SK-N-SH (cell line): Measurements from ENCODE around the gene CBLN1. TPM values are rescaled to one million over a fixed set of nuclear protein-coding genes. Genes with fewer than 3 reads are reported as not detected.

Experiments
- CTCF ChIA-PET: fragments of 300-600, 350-600 bp; formaldehyde crosslinking; extraction: SDS; loops from one replicate; lab custom pipeline; 2021; lab: Yijun Ruan, JAX
- POLR2A ChIA-PET: fragments of 350-600 bp; sonication (Branson Sonifier 250); formaldehyde crosslinking; extraction: SDS; loops from one replicate; lab custom pipeline; 2020; ENCODE audit warnings: antibody characterized with exemption, inconsistent platforms; lab: Yijun Ruan, JAX
- DNase-seq: peaks from one replicate; pipeline ENCODE4 v3.0.0; 2012
- H2AFZ ChIP-seq: fragments of 200-600 bp; sonication (generic); 2 replicates; pipeline ENCODE4 v1.8.1; 2016; ENCODE audit warnings: antibody characterized with exemption, mild to moderate bottlenecking, low read depth
- H3F3A ChIP-seq: fragments of 200-600 bp; sonication (generic); replicated peaks from 2 replicates; pipeline ENCODE3; 2016; ENCODE audit warnings: antibody characterized with exemption, mild to moderate bottlenecking; ENCODE audit not compliant: insufficient read depth
- H3K27ac ChIP-seq, 2 experiments: fragments of 200-500 bp in 1 of 2; fragments of 200-600 bp in 1 of 2; sonication (Bioruptor generic) in 1 of 2; sonication (generic), shearing (Covaris generic) in 1 of 2; 2 replicates each; pipeline versions ENCODE4 v1.5.1 to v1.6.1; 2014 to 2016; ENCODE audit warnings: low read depth in 2 of 2, inconsistent platforms in 1 of 2, low read length in 1 of 2, mild to moderate bottlenecking in 1 of 2, mixed read lengths in 1 of 2
- H3K27me3 ChIP-seq: fragments of 200-600 bp; sonication (generic), shearing (Covaris generic); 2 replicates; pipeline ENCODE4 v1.6.1; 2016; ENCODE audit warnings: mixed run types; ENCODE audit not compliant: insufficient read depth
- H3K36me3 ChIP-seq, 2 experiments: fragments of 200-500 bp in 1 of 2; fragments of 200-600 bp in 1 of 2; sonication (Bioruptor generic) in 1 of 2; sonication (generic) in 1 of 2; replicated peaks in 1 of 2; 2 replicates each; pipeline versions ENCODE3 to v1.5.1; 2014 to 2016; ENCODE audit warnings: low read length in 1 of 2, mild to moderate bottlenecking in 1 of 2; ENCODE audit not compliant: insufficient read depth in 2 of 2, control insufficient read depth in 1 of 2
- H3K4me1 ChIP-seq, 2 experiments: fragments of 200-500 bp in 1 of 2; fragments of 200-600 bp in 1 of 2; sonication (Bioruptor generic) in 1 of 2; sonication (generic), shearing (Covaris generic) in 1 of 2; 2 replicates each; pipeline versions ENCODE4 v1.5.1 to v1.6.1; 2014 to 2016; ENCODE audit warnings: low read depth in 1 of 2, low read length in 1 of 2, mixed run types in 1 of 2; ENCODE audit not compliant: insufficient read depth in 2 of 2, control insufficient read depth in 1 of 2
- H3K4me2 ChIP-seq: fragments of 200-600 bp; sonication (generic), shearing (Covaris generic); 2 replicates; pipeline ENCODE4 v1.6.1; 2017; ENCODE audit warnings: mixed run types
- H3K4me3 ChIP-seq, 2 experiments: fragments of 200-500 bp in 1 of 2; fragments of 200-600 bp in 1 of 2; sonication (Bioruptor generic) in 1 of 2; sonication (generic), shearing (Covaris generic) in 1 of 2; 2 replicates each; pipeline versions ENCODE4 v1.5.1 to v1.8.1; 2014 to 2016; ENCODE audit warnings: low read depth in 2 of 2, inconsistent platforms in 1 of 2, low read length in 1 of 2, mild to moderate bottlenecking in 1 of 2, mixed read lengths in 1 of 2, moderate library complexity in 1 of 2
- H3K79me2 ChIP-seq: fragments of 200-600 bp; sonication (generic); 2 replicates; pipeline ENCODE4 v1.8.1; 2017; ENCODE audit warnings: mild to moderate bottlenecking; ENCODE audit not compliant: insufficient read depth
- H3K9ac ChIP-seq: fragments of 200-600 bp; sonication (generic); 2 replicates; pipeline ENCODE4 v1.6.1; 2017; ENCODE audit warnings: mixed run types
- H3K9me2 ChIP-seq: fragments of 200-600 bp; sonication (generic); 2 replicates; pipeline ENCODE4 v1.6.1; 2017; ENCODE audit warnings: mixed run types
- H3K9me3 ChIP-seq: fragments of 200-600 bp; sonication (generic); 2 replicates; pipeline ENCODE4 v1.6.1; 2017; ENCODE audit warnings: mixed run types, mild to moderate bottlenecking, moderate library complexity
- H4K20me1 ChIP-seq: fragments of 200-600 bp; sonication (generic); 2 replicates; pipeline ENCODE4 v1.6.1; 2017; ENCODE audit warnings: mild to moderate bottlenecking, mixed run types; ENCODE audit not compliant: insufficient read depth
- CHD2 ChIP-seq: fragments of 150-350 bp; IDR thresholded peaks from 2 replicates; pipeline ENCODE4 v1.6.1; 2018; ENCODE audit warnings: low read length; ENCODE audit not compliant: partially characterized antibody
- CTCF ChIP-seq: fragments of 200-600 bp; sonication (generic); IDR thresholded peaks from 2 replicates; pipeline ENCODE4 v1.6.1; 2017; ENCODE audit warnings: antibody characterized with exemption, mild to moderate bottlenecking, moderate library complexity
- ELF1 ChIP-seq: IDR thresholded peaks from 2 replicates; pipeline ENCODE4 v1.4.0; 2012
- EP300 ChIP-seq, 2 experiments: IDR thresholded peaks; 2 replicates each; pipeline versions ENCODE4 v1.4.0 to v1.6.1; 2012; ENCODE audit warnings: borderline replicate concordance in 1 of 2, low read depth in 1 of 2, low read length in 1 of 2
- FOXM1 ChIP-seq: IDR thresholded peaks from 2 replicates; pipeline ENCODE4 v1.4.0; 2012; ENCODE audit warnings: low read depth, mild to moderate bottlenecking
- GABPA ChIP-seq: IDR thresholded peaks from 2 replicates; pipeline ENCODE4 v1.4.0; 2012; ENCODE audit warnings: low read depth, mild to moderate bottlenecking
- IRF3 ChIP-seq: fragments of 150-350 bp; IDR thresholded peaks from 2 replicates; pipeline ENCODE4 v1.6.1; 2016; ENCODE audit warnings: mild to moderate bottlenecking, low read depth, low read length
- MEF2A ChIP-seq: IDR thresholded peaks from 2 replicates; pipeline ENCODE4 v1.4.0; 2012; ENCODE audit warnings: low read depth, borderline replicate concordance
- NFIC ChIP-seq: IDR thresholded peaks from 2 replicates; pipeline ENCODE4 v1.4.0; 2012; ENCODE audit warnings: borderline replicate concordance
- NRF1 ChIP-seq: IDR thresholded peaks from 2 replicates; pipeline ENCODE4 v1.6.1; 2012; ENCODE audit warnings: low read depth, mild to moderate bottlenecking, low read length
- POLR2AphosphoS5 ChIP-seq: IDR thresholded peaks from 2 replicates; pipeline ENCODE4 v1.6.1; 2012; ENCODE audit warnings: low read depth, low read length
- RCOR1 ChIP-seq: fragments of 150-350 bp; IDR thresholded peaks from 2 replicates; pipeline ENCODE4 v1.6.1; 2017; ENCODE audit warnings: antibody characterized with exemption, low read length
- REST ChIP-seq: IDR thresholded peaks from 2 replicates; pipeline ENCODE4 v1.6.1; 2012; ENCODE audit warnings: mild to moderate bottlenecking, low read depth, low read length, moderate library complexity
- SMC3 ChIP-seq: IDR thresholded peaks from 2 replicates; pipeline ENCODE4 v1.6.1; 2012; ENCODE audit warnings: low read depth, low read length, improper control_type of control experiment
- TEAD4 ChIP-seq: IDR thresholded peaks from 2 replicates; pipeline ENCODE4 v1.4.0; 2012; ENCODE audit warnings: mild to moderate bottlenecking, borderline replicate concordance; ENCODE audit not compliant: insufficient read depth
- YY1 ChIP-seq: IDR thresholded peaks from 2 replicates; pipeline ENCODE4 v1.4.0; 2012; ENCODE audit warnings: low read depth, mild to moderate bottlenecking
- WGBS: methylation state at CpG from one replicate; pipeline ENCODE4 v1.1.6; 2017; ENCODE audit warnings: low lambda C conversion rate; 5-methylcytosine and 5-hydroxymethylcytosine counted together
- polyA plus RNA-seq, 3 experiments: library from polyadenylated mRNA; depleted of rRNA; stranded (reverse); fragments of >200 nt; gene quantifications; 2 replicates each; pipeline ENCODE4 v1.2.3, GENCODE V29; 2012
- TF ChIP-seq, protein P1 (sequence below): IDR thresholded peaks from 2 replicates; pipeline ENCODE4; 2012

The CBLN1 gene
- polyA plus RNA-seq, 1 of the 3 experiments (the other 2 are of a cell fraction) = not detected

GRCh38 chr16:49268667-49269066 is 13.0 kb downstream of the CBLN1 start:
- Histone ChIP-seq H3K36me3 (no peaks in the 10 kb centered on the region), H3K4me1 (no peaks in the 10 kb centered on the region), H3K9me2 (no peaks in the 10 kb centered on the region), H3K79me2 (no peaks in the 10 kb centered on the region), H3K9me3 (no peaks in the 10 kb centered on the region), H3K9ac (no peak overlapping the region), H2AFZ (no peak overlapping the region), H4K20me1 (no peaks in the 10 kb centered on the region), H3F3A (no peaks in the 10 kb centered on the region), H3K4me3 (no peak overlapping the region), H3K27ac (no peak overlapping the region), H3K4me2 (no peak overlapping the region), H3K27me3 (no peaks in the 10 kb centered on the region)
- POLR2A ChIA-PET = no interaction called here
- no peak for DNase-seq
- 7% methylated on average over 1 of the region's 1 CpG for WGBS
- TF ChIP-seq MEF2A (no peak), IRF3 (no peak), TEAD4 (no peak), FOXM1 (no peak), SMC3 (no peak), NRF1 (no peak), ELF1 (no peak), EP300 (IDR thresholded peaks at IDR 0.05; ENCODE audit: borderline replicate concordance in 1 of 2, low read depth in 1 of 2, low read length in 1 of 2) (no peak), YY1 (no peak), POLR2AphosphoS5 (no peak), GABPA (no peak), RCOR1 (no peak), CHD2 (no peak), CTCF (no peak), NFIC (no peak), REST (no peak)
- TF ChIP-seq, protein P1, sequence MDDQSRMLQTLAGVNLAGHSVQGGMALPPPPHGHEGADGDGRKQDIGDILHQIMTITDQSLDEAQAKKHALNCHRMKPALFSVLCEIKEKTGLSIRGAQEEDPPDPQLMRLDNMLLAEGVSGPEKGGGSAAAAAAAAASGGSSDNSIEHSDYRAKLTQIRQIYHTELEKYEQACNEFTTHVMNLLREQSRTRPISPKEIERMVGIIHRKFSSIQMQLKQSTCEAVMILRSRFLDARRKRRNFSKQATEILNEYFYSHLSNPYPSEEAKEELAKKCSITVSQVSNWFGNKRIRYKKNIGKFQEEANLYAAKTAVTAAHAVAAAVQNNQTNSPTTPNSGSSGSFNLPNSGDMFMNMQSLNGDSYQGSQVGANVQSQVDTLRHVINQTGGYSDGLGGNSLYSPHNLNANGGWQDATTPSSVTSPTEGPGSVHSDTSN = no peak
- CTCF ChIA-PET = interaction anchor here (0.9 to 2.6 kb wide), 2 partner anchors 9 to 14 kb away, joined by 3 to 8 read pairs; no protein-coding TSS in a partner anchor
